ENCODE data around the gene WTAP. TPM values are rescaled to one million over a fixed set of nuclear protein-coding genes. Genes with fewer than 3 reads are reported as not detected.

Gene WTAP
- total and polyA plus RNA-seq, 2 of the 8 experiments (the other 6 are each of a cell fraction or from before 2014, with no cell fraction given): 32.6 to 120 TPM

DNA sequence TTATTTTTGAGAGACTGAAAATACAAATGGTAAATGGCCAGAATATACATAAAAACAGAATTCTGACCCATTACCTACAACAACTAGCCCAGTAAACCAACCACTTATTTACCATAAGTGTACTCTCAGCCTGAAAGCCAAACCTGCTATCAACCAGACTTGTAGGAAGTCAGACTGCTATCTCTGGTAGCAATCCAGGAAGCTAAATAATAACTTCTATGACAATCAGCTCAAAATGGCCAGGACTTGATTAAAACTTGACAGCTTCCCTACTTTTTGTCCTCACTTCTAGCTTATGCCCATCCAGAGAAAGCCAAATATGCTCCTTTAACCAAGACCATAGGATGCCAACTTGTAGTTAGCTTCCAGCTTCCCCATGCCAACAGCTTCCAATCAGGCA lies 4.7 kb upstream of the WTAP start:
- H3K56ac ChIP-seq (replicated peaks; ENCODE audit: insufficient read length, low read depth, low read length): no peak overlapping the region
- CTCF ChIA-PET (ENCODE audit: partially characterized antibody): interaction anchor here (0.9 to 1.7 kb wide), 2 partner anchors 10 to 36 kb away, joined by 3 to 7 read pairs; no protein-coding TSS in a partner anchor
- no peak overlapping the region for H2AFZ ChIP-seq (ENCODE audit: low read length)
- TF ChIP-seq SIX5 (IDR thresholded peaks at IDR 0.05; ENCODE audit: low read depth, low read length) (no peak), MAX (IDR thresholded peaks at IDR 0.05) (no peak), SRF (IDR thresholded peaks at IDR 0.05; ENCODE audit: low read depth, low read length) (no peak), HDAC2 (IDR thresholded peaks at IDR 0.05; ENCODE audit: borderline replicate concordance in 1 of 2, low read depth in 2 of 2, low read length in 2 of 2) (no peak), RAD21 (IDR thresholded peaks at IDR 0.05 in 1 of 2, conservative IDR thresholded peaks at IDR 0.05 in 1 of 2; ENCODE audit: low read depth in 2 of 2, low read length in 2 of 2) (no peak), TCF12 (IDR thresholded peaks at IDR 0.05; ENCODE audit: low read depth, low read length) (no peak), POLR2AphosphoS5 (IDR thresholded peaks at IDR 0.05; ENCODE audit: low read depth, low read length) (no peak), SAP30 (IDR thresholded peaks at IDR 0.05; ENCODE audit: insufficient read depth, insufficient replicate concordance, low read length) (no peak), BACH1 (IDR thresholded peaks at IDR 0.05; ENCODE audit: low read length) (no peak), EGR1 (IDR thresholded peaks at IDR 0.05; ENCODE audit: borderline replicate concordance, low read depth, low read length) (no peak), KDM1A (IDR thresholded peaks at IDR 0.05; ENCODE audit: borderline replicate concordance, low read length) (no peak), TAF7 (optimal IDR thresholded peaks at IDR 0.05; ENCODE audit: borderline replicate concordance, low read depth, low read length) (no peak), TAF1 (IDR thresholded peaks at IDR 0.05; ENCODE audit: low read depth, low read length) (no peak), RFX5 (IDR thresholded peaks at IDR 0.05; ENCODE audit: borderline replicate concordance, low read depth, low read length) (no peak), YY1 (IDR thresholded peaks at IDR 0.05; ENCODE audit: low read depth, low read length) (no peak)

More for the DNA sequence above, 4.7 kb upstream of the WTAP start:
- Histone ChIP-seq H3K18ac (ENCODE audit: extremely low read depth, low read length) (no peak overlapping the region), H4K91ac (replicated peaks; ENCODE audit: insufficient read length, low read length) (no peak overlapping the region), H2BK20ac (ENCODE audit: low read length) (no peak overlapping the region), H3K4me1 (replicated peaks in 1 of 4; ENCODE audit: control insufficient read depth in 3 of 4, insufficient read depth in 4 of 4, low read length in 3 of 4) (0 out of 7 replicates have a peak, but pooled peaks cover 0 to 2% (median 0%) of the 10 kb centered on the region in 4 experiments), H2BK120ac (replicated peaks; ENCODE audit: low read depth, low read length) (no peak overlapping the region), H2AK5ac (ENCODE audit: low read depth, low read length) (no peak overlapping the region), H4K5ac (ENCODE audit: insufficient read length, low read depth, low read length) (no peak overlapping the region), H2BK15ac (ENCODE audit: low read length) (no peak overlapping the region), H3K36me3 (ENCODE audit: control insufficient read depth in 2 of 4, insufficient read depth in 4 of 4, low read length in 3 of 4) (peaks cover 0 to 4% (median 0%) of the 10 kb centered on the region in 4 experiments; a peak in 1 of 8 replicates), H3K23me2 (ENCODE audit: low read depth, low read length) (no peaks in the 10 kb centered on the region), H3K9ac (replicated peaks in 1 of 4; ENCODE audit: extremely low read depth in 1 of 4, low read depth in 3 of 4, low read length in 3 of 4) (no peak overlapping the region), H4K8ac (ENCODE audit: extremely low read depth, insufficient read depth, low read length) (no peak overlapping the region), H4K20me1 (replicated peaks in 1 of 2; ENCODE audit: control insufficient read depth in 1 of 2, insufficient read depth in 2 of 2, low read length in 2 of 2) (peaks cover 0 to 2% of the 10 kb centered on the region in 2 experiments), H2BK12ac (ENCODE audit: low read depth, low read length) (no peak overlapping the region), H3K27me3 (replicated peaks in 1 of 4; ENCODE audit: control insufficient read depth in 3 of 4, extremely low read depth in 1 of 4, insufficient read depth in 3 of 4, low read length in 3 of 4) (no peaks in the 10 kb centered on the region), H2BK5ac (ENCODE audit: low read depth, low read length) (no peak overlapping the region), H3K79me1 (ENCODE audit: low read depth, low read length) (no peaks in the 10 kb centered on the region; the same call in 1 of the 2 replicates), H3K79me2 (ENCODE audit: control insufficient read depth in 1 of 2, insufficient read depth in 2 of 2, low read length in 2 of 2) (peaks cover under 1 to 54% of the 10 kb centered on the region in 2 experiments; a peak in 3 of 4 replicates), H3K4ac (replicated peaks; ENCODE audit: insufficient read length, low read depth, low read length) (no peak overlapping the region), H3K9me3 (ENCODE audit: insufficient read depth in 2 of 2, low read depth in 1 of 2, low read length in 1 of 2) (no peaks in the 10 kb centered on the region), H3K4me2 (ENCODE audit: insufficient read depth in 1 of 2, low read depth in 2 of 2, low read length in 2 of 2) (no peak overlapping the region), H3K4me3 (ENCODE audit: extremely low read depth in 1 of 4, insufficient read depth in 2 of 4, low read depth in 3 of 4, low read length in 4 of 4) (no peak overlapping the region), H3K23ac (ENCODE audit: insufficient read length) (no peak overlapping the region), H3K14ac (ENCODE audit: insufficient read length) (no peak overlapping the region), H3K27ac (ENCODE audit: low read depth, low read length) (no peak overlapping the region)
- POLR2A ChIA-PET (ENCODE audit: partially characterized antibody): interaction anchor here (0.8 to 4.0 kb wide), 4 partner anchors 10 to 37 kb away, joined by 3 to 21 read pairs (median 4); partner anchors contain the start of gene SOD2
- FAIRE-seq (no peak), DNase-seq (ENCODE audit: low read depth in 1 of 2, low spot score in 2 of 2) (no peak)
